Coronary artery (tissue), 2 donors: Measurements from ENCODE around the gene EPM2A.
"Not testable (repeated sequence)": the region's sequence is repeated elsewhere in the genome, so short reads cannot be mapped to it uniquely, and the experiment has no call there.

ENCODE experiments used
- DNase-seq: peaks from one replicate; pipeline ENCODE4 v3.0.0-alpha.2; 2017; ENCODE audit warnings: low spot score
- H3K27ac ChIP-seq, 2 donors: fragments of 200-600 bp; sonication (generic); one replicate each; pipeline ENCODE4 v1.5.1; 2016 to 2019
- H3K4me3 ChIP-seq: fragments of 200-600 bp; sonication (generic); 2 replicates; pipeline ENCODE4 v1.5.1; 2016; ENCODE audit warnings: mild to moderate bottlenecking, moderate library complexity
- TF ChIP-seq, protein P1 (sequence below): fragments of 200-600 bp; sonication (generic); IDR thresholded peaks from one replicate; pipeline ENCODE4 v1.5.1; 2019; ENCODE audit warnings: antibody characterized with exemption

EPM2A gene

DNA sequence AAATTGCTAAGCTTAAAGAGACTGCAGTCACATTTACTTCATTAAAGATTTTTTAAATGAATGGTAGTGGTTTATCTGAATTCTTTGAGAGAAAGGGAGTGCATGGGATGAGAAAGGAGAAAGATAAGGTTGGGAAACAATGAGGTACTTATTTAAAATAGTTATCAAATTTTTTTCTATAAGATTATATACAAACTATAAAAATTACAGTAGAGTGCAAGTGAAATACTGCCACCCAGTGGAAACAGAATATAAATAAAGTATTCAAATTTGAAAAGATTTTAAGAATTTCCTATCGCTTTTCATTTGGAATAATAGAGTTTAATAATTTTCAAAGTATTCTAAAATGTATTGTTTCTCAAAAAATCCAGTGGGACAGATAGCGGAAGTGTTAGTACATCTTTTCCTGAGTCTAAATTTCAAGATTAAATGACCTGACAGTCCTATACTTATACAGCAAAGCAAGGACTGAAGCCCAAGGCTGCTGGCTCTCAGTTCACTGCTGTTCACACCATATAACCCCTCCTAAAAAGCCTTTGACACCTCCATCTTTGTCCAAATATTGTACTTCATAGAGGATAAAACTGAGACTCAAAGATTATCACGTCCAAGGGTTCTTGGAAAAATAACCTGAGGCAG lies 31.1 kb downstream of the EPM2A start:
- Histone ChIP-seq H3K27ac (no peak overlapping the region), H3K4me3 (no peak overlapping the region)
- TF ChIP-seq, protein P1, sequence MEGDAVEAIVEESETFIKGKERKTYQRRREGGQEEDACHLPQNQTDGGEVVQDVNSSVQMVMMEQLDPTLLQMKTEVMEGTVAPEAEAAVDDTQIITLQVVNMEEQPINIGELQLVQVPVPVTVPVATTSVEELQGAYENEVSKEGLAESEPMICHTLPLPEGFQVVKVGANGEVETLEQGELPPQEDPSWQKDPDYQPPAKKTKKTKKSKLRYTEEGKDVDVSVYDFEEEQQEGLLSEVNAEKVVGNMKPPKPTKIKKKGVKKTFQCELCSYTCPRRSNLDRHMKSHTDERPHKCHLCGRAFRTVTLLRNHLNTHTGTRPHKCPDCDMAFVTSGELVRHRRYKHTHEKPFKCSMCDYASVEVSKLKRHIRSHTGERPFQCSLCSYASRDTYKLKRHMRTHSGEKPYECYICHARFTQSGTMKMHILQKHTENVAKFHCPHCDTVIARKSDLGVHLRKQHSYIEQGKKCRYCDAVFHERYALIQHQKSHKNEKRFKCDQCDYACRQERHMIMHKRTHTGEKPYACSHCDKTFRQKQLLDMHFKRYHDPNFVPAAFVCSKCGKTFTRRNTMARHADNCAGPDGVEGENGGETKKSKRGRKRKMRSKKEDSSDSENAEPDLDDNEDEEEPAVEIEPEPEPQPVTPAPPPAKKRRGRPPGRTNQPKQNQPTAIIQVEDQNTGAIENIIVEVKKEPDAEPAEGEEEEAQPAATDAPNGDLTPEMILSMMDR: no peak
- DNase-seq: no peak

DNA sequence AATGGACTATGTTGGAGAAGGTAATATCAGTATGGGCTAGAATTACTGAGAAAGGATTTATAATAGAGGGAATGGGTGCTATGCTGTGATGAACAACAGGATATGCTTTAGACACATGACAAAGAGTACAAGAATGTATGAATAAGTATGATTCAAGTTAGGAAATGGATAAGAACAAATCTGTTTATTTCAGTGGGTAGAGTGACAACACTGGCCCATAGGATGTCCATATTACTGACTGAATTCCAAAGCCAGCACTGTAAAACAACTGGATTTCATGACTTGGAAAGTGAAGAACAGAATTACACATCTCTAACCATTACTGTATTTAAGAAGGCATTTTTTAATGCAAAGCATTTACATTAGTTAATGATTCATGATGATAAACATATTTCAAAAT lies 35.9 kb downstream of the EPM2A start:
- H3K27ac ChIP-seq: no peak overlapping the region
- DNase-seq: no peak
- H3K4me3 ChIP-seq: no peak overlapping the region
- TF ChIP-seq, protein P1: no peak

DNA sequence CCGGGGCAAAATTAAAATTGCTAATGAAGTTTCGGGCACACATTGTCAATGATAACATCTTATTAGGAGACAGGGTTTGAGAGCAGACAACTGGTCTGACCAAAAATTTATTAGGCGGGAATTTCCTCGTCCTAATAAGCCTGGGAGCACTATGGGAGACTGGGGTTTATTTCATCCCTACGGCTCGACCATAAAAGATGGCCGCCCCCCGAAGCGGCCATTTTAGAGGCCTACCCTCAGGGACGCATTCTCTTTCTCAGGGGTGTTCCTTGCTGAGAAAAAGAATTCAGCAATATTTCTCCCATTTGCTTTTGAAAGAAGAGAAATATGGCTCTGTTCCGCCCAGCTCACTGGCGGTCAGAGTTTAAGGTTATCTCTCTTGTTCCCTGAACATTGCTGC lies 37.9 kb downstream of the EPM2A start:
- DNase-seq, H3K4me3 ChIP-seq, H3K27ac ChIP-seq: not testable (repeated sequence)

DNA sequence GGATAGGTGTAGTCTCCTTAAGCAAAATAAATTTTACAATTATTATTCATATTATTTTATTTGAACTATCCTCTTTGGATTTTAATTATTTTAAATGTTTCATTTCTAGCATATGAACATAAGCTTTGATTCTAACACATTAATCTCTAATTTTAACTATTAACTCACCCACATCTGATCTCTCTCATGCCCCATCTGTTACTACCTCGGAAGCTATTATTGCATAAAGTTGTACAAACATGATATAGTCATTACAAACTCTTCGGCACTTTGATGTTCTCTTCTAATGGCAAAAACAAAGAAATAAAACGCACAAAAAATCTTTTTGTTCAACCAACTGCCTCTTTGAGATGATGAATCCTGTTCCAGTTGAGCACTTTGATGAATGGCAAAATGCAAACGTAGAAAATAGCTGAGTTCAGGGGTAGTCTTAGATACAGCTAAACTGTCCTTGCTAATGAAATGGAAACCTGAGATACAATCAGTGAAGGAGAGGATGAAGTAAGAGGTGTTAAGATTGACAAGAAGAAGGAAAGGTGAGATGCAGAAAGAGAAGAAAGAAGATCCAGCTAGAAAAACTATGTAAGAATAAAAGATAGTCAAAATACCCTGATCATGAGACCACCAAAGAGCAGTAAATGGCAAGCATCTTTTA lies 41.1 kb downstream of the EPM2A start:
- no peak overlapping the region for H3K27ac ChIP-seq
- no peak for DNase-seq

DNA sequence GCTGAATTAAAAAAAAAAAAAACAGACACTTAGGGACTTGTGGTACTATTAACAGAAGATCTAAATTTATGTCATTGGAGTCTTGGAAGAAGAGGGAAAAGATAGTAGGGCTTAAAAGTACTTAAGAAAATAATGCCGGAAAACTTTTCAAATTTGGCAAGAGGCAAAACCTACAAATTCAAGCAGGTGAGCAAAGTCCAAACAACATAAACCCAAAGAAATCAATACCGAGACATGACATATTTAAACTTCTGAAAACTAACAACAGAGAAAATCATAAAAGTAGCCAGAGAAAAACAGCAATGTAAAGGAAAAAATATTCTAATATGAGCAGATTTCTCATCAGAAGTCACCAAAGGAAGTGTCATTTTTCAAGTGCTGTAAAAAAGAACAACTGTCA lies 44.4 kb downstream of the EPM2A start:
- Histone ChIP-seq H3K4me3 (no peak overlapping the region), H3K27ac (no peak overlapping the region)
- TF ChIP-seq, protein P1: no peak
- no peak for DNase-seq

More for the DNA sequence above, 41.1 kb downstream of the EPM2A start:
- TF ChIP-seq, protein P1: no peak
- H3K4me3 ChIP-seq: no peak overlapping the region

DNA sequence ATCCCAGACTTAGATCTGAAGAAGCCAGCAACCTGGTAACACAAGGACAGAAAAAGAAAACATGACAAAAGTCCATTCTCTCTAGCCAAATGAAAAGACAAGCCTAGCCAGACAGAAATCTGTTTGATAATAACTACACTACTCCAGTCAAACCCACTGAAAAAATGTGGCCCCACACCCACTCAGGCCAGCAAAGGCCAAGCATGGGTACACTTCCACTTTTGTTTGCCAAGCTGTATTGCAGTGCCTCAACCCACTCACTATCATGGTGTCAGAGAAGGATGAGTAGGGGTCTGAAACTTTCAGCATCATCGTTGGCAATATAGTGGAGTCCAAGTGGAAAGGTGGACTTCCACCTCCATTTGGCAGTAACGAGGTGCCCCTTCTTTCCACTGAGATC lies 45.8 kb downstream of the EPM2A start:
- H3K27ac ChIP-seq: no peak overlapping the region
- no peak overlapping the region for H3K4me3 ChIP-seq
- TF ChIP-seq, protein P1: no peak
- no peak for DNase-seq

DNA sequence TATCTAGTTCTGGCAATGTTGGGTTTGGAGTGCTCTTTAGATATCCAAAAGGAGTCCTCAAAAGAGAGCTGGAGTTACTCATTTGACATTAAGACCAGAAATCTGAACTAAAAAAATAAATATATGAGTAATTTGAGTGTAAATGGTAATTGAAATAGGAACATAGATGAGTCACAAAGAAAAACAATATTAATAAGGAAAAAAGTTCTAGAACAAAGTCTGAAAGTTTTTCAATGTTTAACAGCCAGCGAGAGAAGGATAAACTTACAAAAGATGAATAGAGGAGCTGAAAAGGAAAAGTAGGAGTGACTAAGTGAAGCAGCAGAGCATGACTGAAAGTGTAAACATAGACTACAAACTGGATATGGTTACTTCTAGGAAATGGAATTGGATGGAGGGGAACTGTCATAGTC lies 46.8 kb downstream of the EPM2A start:
- no peak for DNase-seq
- Histone ChIP-seq H3K27ac (no peak overlapping the region), H3K4me3 (no peak overlapping the region)
- TF ChIP-seq, protein P1: no peak
